GM18951 (cell line): ENCODE results near the gene INSYN2B.

Experiments used
- POLR2A ChIP-seq: IDR thresholded peaks from 4 replicates; pipeline ENCODE4 v1.6.1; 2011; ENCODE audit warnings: mild to moderate bottlenecking; ENCODE audit not compliant: insufficient read length, insufficient read depth; ENCODE audit errors: extremely low read depth
- in situ Hi-C: fragments of 300-500 bp; cut with MboI; formaldehyde crosslinking; loops from one replicate; pipeline ENCODE4 v1.12.0; 2022; ENCODE audit warnings: low sequenced_read_pairs, mixed read lengths, inconsistent platforms; ENCODE audit not compliant: unreplicated experiment

The INSYN2B gene

DNA sequence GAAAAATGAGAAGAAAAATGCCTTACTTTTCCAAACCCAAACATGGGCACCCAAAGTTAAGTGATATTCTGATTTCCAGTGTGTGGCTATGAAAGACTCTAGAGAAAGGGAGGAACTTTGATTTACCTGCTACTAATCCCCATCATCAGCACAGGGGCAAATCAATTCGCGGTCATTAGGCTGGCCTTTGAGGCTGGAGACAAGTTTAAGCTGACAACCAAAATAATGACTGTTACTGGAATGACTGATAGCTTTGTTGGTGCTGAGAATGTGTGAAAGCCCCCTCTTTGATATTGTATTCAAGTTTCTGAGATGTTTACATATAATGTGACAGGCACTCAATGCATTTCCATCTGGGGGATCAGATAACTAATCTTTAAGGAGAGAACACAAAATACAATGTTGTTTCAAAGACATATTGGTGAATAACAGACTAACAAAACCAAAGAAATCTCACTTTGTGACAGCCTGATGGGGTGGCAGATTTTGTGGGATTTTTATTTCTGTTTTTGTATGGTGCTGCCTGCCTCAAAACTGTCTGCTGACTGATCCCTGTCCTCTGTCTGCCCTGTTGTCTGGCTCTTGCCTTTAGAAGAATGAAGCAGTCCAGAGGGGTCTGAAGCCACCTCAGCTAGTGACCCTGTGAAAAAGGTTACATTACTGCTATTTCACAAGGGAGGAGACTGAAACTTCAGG lies 12.6 kb upstream of the INSYN2B start:
- no peak for TF ChIP-seq POLR2A
- in situ Hi-C loops = no loop called here

GRCh38 chr5:169991115-169991869 lies 11.0 kb upstream of the INSYN2B start:
- in situ Hi-C loops = no loop called here
- no peak for TF ChIP-seq POLR2A

DNA sequence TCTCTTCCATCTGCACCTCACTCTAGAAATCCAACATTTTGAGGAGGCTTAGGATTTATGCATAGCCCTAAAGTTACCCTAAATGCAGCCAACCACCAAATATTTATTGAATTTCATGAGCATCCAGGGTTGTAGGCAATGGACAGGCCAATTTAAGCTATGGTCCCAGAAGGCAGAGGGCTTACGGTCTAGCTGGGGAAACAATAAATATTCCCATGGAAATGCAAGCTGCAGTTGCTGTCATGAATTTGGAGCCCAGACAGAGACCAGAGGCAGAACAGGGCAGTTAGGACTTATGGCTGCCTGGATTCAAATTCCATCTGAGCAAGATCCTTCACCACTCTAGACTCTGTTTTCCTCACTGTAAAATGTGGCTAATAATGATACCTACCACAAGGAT lies 9.1 kb upstream of the INSYN2B start:
- in situ Hi-C loops = no loop called here
- TF ChIP-seq POLR2A = no peak

DNA sequence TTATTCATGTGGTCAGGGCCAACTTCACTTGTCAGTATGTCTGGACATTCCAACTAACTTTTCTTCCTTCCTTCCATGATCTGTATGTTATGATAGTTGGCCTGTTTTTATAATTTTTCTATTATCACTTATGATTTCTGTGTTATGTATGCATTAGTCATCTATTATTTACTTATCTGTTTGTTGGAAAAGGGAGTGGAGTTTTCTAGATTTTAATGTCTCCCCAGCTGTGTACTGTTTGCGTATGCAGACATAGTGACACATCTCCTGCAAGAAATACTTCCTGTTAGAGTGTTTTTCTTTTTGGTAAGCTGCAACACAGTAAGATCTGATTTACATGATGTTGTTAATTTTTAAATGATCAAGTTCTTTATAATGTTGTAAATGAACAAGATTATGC lies 8.7 kb upstream of the INSYN2B start:
- TF ChIP-seq POLR2A = no peak
- in situ Hi-C loops = no loop called here

DNA sequence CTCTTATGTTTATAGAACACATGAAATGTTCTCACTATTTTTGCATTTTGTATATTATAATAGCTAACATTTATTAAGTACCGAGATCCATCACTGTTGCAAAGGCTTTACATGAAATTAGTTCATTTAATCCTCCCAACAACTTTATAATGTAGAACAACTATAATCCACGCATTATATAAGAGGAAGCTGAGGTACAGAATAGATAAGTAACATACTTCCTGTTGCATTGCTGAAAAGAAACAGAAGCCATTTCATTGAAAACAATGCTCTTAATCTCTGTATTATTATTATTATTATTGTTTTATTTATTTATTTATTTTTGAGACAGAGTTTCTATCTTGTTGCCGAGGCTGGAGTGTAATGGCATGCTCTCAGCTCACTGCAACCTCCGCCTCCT lies 7.9 kb upstream of the INSYN2B start:
- in situ Hi-C loops = no loop called here
- TF ChIP-seq POLR2A = no peak

DNA sequence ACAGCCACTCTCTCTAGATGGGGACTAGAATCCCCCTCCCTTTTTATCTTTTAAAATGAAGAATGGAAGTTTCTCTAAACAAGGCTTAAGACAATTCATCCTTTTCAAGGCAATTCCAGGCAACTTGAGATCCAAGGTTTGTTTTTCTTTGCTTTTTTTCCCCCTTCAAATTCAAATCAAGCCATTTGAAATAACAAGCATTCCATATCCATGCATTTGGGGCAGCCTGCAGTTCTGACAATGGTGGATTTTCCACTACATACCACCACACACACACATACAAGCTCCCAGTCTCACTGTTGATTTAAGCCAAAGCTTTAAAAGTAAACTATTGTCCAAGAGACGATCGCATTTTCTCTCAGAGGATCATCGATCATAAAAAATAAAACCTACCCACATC lies 424 bp downstream of the INSYN2B start:
- in situ Hi-C loops = no loop called here
- no peak for TF ChIP-seq POLR2A

DNA sequence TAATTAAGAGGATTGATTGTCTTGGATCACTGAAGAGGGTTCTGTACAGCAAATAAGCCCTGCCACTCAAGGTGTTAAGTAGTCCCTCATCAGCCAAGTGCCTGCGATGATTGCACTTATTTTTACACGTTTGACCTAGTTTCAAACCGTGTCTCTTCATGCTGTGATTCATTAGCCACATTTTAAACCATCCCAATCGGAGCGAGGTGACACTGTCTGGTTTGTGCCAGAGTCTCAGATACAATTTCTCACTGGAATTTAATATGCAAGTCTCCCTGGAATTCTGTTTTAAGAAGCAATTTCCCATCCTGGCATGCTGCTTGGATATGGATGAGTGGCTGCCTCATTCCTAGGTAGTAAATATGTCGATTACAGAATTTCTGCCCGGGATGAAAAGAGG lies 1.6 kb downstream of the INSYN2B start:
- no peak for TF ChIP-seq POLR2A
- in situ Hi-C loops = no loop called here

DNA sequence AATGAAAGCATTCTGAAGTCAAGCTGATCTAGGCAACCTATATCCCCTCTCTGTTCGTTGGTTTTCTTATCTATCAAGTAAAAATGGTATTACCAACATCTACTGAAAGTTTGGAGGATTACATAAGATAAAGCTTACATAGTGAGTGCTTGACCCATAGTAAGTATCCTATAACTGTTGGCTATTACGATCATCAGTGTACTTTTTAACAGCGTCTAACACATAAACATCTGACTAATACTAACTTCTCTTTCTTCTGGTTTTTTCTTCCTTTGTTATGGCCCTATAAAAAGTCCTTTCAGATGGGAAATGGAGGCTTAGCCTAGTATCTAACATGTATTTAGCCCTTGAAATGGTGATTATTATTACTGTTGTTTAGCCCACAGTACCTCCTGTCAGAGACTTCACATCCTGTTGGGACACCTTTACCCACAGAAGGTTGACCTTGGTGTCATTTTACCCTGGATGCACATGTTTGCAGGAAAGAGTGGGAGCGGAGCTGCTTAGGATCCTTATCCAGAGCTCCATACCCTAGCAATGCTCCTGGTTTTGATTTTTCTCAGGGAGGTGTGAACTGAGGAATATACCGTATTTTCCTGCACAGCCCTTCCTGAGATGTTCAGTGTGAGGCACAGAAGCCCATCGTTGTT lies 6.0 kb downstream of the INSYN2B start:
- no peak for TF ChIP-seq POLR2A
- in situ Hi-C loops = no loop called here

DNA sequence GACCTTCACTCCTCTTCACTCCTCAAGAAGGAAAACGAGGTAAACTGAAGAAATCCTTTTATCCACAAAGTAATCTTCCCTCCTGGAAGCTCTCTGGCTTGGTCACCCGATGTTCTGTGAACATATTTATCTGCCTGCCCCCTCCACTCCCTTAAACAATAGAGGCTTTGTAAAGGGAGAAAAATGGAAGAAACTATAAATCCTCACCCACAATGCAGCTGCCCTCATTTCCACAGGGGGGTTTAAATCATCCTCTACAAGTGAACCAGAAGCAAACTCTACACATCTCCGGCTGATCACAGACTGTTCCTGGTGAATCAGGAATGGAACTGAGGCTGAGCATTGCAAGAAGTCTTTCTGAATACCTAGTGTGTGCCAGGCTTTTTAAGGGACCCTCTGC lies 7.2 kb downstream of the INSYN2B start:
- in situ Hi-C loops = no loop called here
- TF ChIP-seq POLR2A = no peak

- no peak for TF ChIP-seq POLR2A
- in situ Hi-C loops = no loop called here
Measured at GRCh38 chr5:169971780-169972179, 8.5 kb downstream of the INSYN2B start.

GRCh38 chr5:169970911-169971765 lies 9.2 kb downstream of the INSYN2B start:
- in situ Hi-C loops = no loop called here
- no peak for TF ChIP-seq POLR2A

GRCh38 chr5:169970339-169970738 lies 10.0 kb downstream of the INSYN2B start:
- in situ Hi-C loops = no loop called here
- no peak for TF ChIP-seq POLR2A

DNA sequence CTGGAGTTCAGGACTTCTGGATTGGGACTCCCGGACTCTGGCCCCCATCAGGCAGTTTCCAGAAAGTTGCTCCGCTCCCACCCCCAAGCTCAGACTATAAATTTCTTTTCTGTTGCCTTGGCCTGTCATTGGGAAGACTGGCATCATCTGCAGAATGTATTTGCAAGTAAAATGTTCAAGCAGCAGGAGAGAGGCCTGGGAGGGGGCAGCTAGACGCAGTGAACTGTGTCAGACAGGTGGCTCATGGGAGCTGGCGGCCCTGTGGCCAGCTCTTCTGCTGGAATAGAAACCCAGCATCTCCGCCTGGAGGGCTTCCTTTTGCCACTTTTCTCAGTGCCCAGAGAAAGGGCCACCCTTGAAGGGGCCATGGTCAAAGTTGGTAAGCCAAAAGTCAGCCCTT lies 16.0 kb downstream of the INSYN2B start:
- in situ Hi-C loops = no loop called here
- no peak for TF ChIP-seq POLR2A
